Measurements from ENCODE around the gene ROBO1. TPM values are rescaled to one million over a fixed set of nuclear protein-coding genes. Genes with fewer than 3 reads are reported as not detected.

Gene ROBO1
- total and polyA plus RNA-seq, 2 of the 8 experiments (the other 6 are each of a cell fraction or from before 2014, with no cell fraction given), result 51.4 to 91.0 TPM

DNA sequence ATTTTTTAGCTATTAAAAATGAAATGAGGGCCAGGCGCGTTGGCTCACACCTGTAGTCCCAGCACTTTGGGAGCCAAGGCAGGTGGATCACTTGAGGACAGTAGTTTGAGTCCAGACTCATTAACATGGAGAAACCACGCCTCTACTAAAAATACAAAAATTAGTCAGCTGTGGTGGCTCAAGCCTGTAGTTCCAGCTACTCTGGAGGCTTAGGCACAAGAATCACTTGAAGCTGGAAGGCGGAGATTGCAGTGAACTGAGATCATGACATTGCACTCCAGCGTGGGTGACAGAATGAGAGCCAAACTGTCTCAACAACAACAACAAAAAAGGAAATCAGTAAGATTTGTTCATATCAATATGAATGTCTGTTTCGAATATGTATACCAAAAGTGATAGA, 517.1 kb downstream of the ROBO1 start (continued):
- TF ChIP-seq, protein P1, sequence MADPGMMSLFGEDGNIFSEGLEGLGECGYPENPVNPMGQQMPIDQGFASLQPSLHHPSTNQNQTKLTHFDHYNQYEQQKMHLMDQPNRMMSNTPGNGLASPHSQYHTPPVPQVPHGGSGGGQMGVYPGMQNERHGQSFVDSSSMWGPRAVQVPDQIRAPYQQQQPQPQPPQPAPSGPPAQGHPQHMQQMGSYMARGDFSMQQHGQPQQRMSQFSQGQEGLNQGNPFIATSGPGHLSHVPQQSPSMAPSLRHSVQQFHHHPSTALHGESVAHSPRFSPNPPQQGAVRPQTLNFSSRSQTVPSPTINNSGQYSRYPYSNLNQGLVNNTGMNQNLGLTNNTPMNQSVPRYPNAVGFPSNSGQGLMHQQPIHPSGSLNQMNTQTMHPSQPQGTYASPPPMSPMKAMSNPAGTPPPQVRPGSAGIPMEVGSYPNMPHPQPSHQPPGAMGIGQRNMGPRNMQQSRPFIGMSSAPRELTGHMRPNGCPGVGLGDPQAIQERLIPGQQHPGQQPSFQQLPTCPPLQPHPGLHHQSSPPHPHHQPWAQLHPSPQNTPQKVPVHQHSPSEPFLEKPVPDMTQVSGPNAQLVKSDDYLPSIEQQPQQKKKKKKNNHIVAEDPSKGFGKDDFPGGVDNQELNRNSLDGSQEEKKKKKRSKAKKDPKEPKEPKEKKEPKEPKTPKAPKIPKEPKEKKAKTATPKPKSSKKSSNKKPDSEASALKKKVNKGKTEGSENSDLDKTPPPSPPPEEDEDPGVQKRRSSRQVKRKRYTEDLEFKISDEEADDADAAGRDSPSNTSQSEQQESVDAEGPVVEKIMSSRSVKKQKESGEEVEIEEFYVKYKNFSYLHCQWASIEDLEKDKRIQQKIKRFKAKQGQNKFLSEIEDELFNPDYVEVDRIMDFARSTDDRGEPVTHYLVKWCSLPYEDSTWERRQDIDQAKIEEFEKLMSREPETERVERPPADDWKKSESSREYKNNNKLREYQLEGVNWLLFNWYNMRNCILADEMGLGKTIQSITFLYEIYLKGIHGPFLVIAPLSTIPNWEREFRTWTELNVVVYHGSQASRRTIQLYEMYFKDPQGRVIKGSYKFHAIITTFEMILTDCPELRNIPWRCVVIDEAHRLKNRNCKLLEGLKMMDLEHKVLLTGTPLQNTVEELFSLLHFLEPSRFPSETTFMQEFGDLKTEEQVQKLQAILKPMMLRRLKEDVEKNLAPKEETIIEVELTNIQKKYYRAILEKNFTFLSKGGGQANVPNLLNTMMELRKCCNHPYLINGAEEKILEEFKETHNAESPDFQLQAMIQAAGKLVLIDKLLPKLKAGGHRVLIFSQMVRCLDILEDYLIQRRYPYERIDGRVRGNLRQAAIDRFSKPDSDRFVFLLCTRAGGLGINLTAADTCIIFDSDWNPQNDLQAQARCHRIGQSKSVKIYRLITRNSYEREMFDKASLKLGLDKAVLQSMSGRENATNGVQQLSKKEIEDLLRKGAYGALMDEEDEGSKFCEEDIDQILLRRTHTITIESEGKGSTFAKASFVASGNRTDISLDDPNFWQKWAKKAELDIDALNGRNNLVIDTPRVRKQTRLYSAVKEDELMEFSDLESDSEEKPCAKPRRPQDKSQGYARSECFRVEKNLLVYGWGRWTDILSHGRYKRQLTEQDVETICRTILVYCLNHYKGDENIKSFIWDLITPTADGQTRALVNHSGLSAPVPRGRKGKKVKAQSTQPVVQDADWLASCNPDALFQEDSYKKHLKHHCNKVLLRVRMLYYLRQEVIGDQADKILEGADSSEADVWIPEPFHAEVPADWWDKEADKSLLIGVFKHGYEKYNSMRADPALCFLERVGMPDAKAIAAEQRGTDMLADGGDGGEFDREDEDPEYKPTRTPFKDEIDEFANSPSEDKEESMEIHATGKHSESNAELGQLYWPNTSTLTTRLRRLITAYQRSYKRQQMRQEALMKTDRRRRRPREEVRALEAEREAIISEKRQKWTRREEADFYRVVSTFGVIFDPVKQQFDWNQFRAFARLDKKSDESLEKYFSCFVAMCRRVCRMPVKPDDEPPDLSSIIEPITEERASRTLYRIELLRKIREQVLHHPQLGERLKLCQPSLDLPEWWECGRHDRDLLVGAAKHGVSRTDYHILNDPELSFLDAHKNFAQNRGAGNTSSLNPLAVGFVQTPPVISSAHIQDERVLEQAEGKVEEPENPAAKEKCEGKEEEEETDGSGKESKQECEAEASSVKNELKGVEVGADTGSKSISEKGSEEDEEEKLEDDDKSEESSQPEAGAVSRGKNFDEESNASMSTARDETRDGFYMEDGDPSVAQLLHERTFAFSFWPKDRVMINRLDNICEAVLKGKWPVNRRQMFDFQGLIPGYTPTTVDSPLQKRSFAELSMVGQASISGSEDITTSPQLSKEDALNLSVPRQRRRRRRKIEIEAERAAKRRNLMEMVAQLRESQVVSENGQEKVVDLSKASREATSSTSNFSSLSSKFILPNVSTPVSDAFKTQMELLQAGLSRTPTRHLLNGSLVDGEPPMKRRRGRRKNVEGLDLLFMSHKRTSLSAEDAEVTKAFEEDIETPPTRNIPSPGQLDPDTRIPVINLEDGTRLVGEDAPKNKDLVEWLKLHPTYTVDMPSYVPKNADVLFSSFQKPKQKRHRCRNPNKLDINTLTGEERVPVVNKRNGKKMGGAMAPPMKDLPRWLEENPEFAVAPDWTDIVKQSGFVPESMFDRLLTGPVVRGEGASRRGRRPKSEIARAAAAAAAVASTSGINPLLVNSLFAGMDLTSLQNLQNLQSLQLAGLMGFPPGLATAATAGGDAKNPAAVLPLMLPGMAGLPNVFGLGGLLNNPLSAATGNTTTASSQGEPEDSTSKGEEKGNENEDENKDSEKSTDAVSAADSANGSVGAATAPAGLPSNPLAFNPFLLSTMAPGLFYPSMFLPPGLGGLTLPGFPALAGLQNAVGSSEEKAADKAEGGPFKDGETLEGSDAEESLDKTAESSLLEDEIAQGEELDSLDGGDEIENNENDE (IDR thresholded peaks at IDR 0.05; ENCODE audit: insufficient replicate concordance, low read length), result no peak
- no peak for TF ChIP-seq PHF8 (conservative IDR thresholded peaks at IDR 0.05; ENCODE audit: low read depth, low read length)
